Osteoblast (primary cell): ENCODE data around the gene SLC19A1. TPM values are rescaled to one million over a fixed set of nuclear protein-coding genes. Genes with fewer than 3 reads are reported as not detected.

Source experiments
- DNase-seq: peaks from one replicate; pipeline ENCODE4 v3.0.0; 2011; ENCODE audit warnings: low spot score, mixed read lengths; ENCODE audit not compliant: insufficient read length; ENCODE audit errors: missing footprints
- H2AFZ ChIP-seq: 2 replicates; pipeline ENCODE4 v1.6.0; 2011; ENCODE audit warnings: mild to moderate bottlenecking, low read length
- H3K27ac ChIP-seq: 2 replicates; pipeline ENCODE4 v1.5.1; 2011; ENCODE audit warnings: mild to moderate bottlenecking, low read depth, low read length, moderate library complexity
- H3K27me3 ChIP-seq: 2 replicates; pipeline ENCODE4 v1.6.0; 2012; ENCODE audit warnings: mild to moderate bottlenecking, control low read depth, inconsistent platforms, low read length, moderate library complexity; ENCODE audit not compliant: insufficient read depth
- H3K36me3 ChIP-seq: 2 replicates; pipeline ENCODE4 v1.5.1; 2011; ENCODE audit warnings: mild to moderate bottlenecking, low read length, control low read depth, moderate library complexity; ENCODE audit not compliant: insufficient read depth
- H3K4me1 ChIP-seq: 2 replicates; pipeline ENCODE4 v1.5.1; 2011; ENCODE audit warnings: mild to moderate bottlenecking, low read length, control low read depth, moderate library complexity; ENCODE audit not compliant: insufficient read depth
- H3K4me2 ChIP-seq: 2 replicates; pipeline ENCODE4 v1.6.0; 2011; ENCODE audit warnings: mild to moderate bottlenecking, low read length; ENCODE audit not compliant: insufficient read depth
- H3K4me3 ChIP-seq: fragments of 200-600 bp; sonication (generic); 3 replicates; pipeline ENCODE4 v1.5.1; 2012; ENCODE audit warnings: mild to moderate bottlenecking, low read length, inconsistent platforms; ENCODE audit not compliant: insufficient read depth
- H3K79me2 ChIP-seq: 2 replicates; pipeline ENCODE4 v1.6.0; 2012; ENCODE audit warnings: mild to moderate bottlenecking, low read length, control low read depth, inconsistent platforms; ENCODE audit not compliant: insufficient read depth
- H3K9me3 ChIP-seq: 2 replicates; pipeline ENCODE4 v1.5.1; 2011; ENCODE audit warnings: low read depth, low read length, control low read depth
- H4K20me1 ChIP-seq: 2 replicates; pipeline ENCODE4 v1.6.0; 2012; ENCODE audit warnings: mild to moderate bottlenecking, low read length, control low read depth; ENCODE audit not compliant: insufficient read depth
- total RNA-seq: library from RNA; depleted of rRNA; stranded (reverse); fragments of >200 nt; gene quantifications from 2 replicates; pipeline ENCODE4 v1.2.3, GENCODE V29; 2012
- TF ChIP-seq, protein P1 (sequence below): IDR thresholded peaks from 2 replicates; pipeline ENCODE4 v1.5.1; 2011; ENCODE audit warnings: mild to moderate bottlenecking, low read depth, low read length, moderate library complexity; ENCODE audit errors: extremely low read depth

Gene SLC19A1
- total RNA-seq, 1 donor, result 2.9 TPM

DNA sequence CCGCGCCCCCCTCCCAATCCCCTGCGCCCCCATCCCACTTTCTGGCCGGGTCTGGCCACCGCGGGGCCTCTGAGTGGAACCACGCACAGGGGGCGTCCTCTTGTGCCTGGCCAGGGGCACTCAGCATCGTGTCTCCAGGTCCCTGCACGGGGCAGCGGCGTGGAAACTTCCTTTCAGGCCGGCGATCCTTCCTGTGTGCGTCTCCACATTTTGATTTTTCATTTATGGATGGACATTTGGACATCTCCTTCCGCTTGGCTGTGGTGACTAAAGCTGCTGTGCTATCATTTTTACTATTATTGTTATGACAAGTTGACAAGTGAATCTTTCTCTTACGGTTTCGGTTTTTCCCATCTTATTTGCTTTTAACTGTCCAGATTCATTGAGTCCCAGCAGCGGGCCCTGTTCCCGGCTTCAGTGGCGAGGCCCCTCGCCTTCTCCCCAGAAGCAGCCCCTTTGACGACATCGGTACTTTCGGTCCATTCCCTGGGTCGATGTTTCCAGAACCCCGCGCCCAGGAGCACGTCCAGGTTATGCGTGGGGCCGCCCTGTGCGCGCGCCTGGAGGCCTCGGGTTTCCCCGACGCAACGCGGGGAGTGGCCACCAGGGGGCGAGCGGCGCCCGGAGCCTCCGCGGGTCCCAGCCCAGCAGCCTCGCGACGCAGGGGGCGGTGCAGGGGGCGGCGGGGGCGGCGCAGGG lies 12.4 kb upstream of the SLC19A1 start:
- Histone ChIP-seq H3K27ac (peak overlapping the region; percentile 56), H3K4me3 (peak overlapping the region; percentile 82), H3K79me2 (no peaks in the 10 kb centered on the region), H3K27me3 (peaks cover 3% of the 10 kb centered on the region), H3K4me2 (peak overlapping the region; percentile 95), H3K4me1 (peaks cover 6% of the 10 kb centered on the region), H4K20me1 (no peaks in the 10 kb centered on the region), H3K36me3 (no peaks in the 10 kb centered on the region), H3K9me3 (no peaks in the 10 kb centered on the region), H2AFZ (peak overlapping the region; percentile 88)
- TF ChIP-seq, protein P1, sequence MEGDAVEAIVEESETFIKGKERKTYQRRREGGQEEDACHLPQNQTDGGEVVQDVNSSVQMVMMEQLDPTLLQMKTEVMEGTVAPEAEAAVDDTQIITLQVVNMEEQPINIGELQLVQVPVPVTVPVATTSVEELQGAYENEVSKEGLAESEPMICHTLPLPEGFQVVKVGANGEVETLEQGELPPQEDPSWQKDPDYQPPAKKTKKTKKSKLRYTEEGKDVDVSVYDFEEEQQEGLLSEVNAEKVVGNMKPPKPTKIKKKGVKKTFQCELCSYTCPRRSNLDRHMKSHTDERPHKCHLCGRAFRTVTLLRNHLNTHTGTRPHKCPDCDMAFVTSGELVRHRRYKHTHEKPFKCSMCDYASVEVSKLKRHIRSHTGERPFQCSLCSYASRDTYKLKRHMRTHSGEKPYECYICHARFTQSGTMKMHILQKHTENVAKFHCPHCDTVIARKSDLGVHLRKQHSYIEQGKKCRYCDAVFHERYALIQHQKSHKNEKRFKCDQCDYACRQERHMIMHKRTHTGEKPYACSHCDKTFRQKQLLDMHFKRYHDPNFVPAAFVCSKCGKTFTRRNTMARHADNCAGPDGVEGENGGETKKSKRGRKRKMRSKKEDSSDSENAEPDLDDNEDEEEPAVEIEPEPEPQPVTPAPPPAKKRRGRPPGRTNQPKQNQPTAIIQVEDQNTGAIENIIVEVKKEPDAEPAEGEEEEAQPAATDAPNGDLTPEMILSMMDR, result peak; percentile 57
- DNase-seq, result peak; percentile 99

DNA sequence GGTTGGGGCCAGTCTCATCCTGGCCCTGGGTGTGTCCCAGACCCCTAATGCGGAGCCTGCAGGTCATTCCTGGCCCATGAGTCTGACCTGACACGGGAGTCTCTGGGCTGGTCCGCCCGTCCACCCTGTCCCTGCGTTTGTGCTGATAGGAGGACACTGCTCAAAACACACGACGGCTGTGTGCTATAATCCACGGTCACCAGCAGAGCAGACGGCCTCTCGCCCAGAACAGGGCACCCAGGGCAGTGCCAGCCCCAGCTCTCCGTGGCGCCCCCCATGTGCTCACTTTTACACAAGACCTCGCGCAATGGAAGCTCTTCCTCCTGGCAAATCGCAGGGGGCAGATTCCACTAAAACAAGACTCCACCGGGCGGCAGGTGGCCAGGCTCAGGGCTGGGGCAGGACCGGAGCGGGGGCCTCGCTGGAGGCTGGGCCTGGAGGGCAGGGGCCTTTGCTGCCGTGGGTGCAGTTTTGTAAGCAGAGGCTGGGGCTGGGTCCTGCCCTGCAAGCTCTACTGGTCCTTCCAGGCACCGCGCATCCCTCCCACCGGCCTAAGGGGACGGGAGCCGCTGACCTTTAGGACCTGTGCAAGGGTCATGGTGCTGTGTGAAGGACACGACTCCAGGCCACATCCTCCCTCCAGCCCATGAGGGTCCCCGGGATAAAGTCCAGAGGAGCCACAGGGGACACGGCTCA lies 10.6 kb upstream of the SLC19A1 start:
- H4K20me1 ChIP-seq, result no peaks in the 10 kb centered on the region
- no peaks in the 10 kb centered on the region for H3K36me3 ChIP-seq
- H3K4me2 ChIP-seq, result no peak overlapping the region
- no peaks in the 10 kb centered on the region for H3K9me3 ChIP-seq
- TF ChIP-seq, protein P1, result no peak
- no peaks in the 10 kb centered on the region for H3K79me2 ChIP-seq
- no peak overlapping the region for H2AFZ ChIP-seq
- no peak overlapping the region for H3K27ac ChIP-seq
- H3K4me1 ChIP-seq, result peaks cover 6% of the 10 kb centered on the region
- no peak overlapping the region for H3K4me3 ChIP-seq
- no peaks in the 10 kb centered on the region for H3K27me3 ChIP-seq
- DNase-seq, result peak; percentile 53

DNA sequence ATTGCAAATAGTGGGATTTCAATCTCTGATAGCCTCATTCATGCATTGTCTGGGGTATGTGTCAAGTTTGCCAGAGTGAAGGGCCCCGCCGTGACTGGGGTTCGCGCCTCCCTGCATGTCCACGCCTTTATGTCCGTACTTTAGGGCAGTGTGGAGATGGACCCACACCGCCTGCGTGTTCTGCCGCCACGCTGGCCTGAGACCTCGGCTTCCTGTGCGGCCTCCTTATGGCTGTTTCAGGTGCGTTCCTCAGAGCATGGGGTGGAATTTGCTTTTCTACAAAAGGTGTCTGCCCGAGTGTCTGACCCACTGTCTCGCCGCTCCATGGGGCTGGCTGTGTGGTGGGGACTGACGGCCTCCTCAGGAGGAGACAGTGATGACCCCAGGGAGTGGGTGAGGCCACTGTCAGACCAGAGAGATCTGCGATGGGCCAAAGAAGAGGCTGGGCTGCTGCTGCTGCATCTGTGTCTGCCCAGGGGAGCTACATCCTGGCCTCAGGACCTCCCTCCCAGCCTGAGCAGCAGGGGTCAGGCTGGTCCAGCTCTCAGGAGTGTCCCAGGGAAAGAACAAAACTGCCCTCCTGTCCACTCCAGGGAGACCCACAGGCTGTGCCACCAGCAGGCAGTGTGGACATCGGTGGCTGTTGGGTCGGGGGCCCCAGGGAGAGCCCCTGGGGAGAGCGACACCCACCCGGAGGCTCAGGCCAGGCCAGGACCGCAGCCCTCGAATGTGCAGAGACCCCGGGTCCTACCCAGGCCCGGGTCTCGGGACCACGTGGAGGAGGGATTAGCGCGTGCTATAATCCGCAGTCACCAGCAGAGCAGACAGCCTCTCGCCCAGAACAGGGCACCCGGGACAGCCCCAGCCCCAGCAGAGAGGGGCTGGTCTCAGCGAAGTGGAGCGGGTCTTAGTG lies 9.8 kb upstream of the SLC19A1 start:
- peak; percentile 37 for DNase-seq
- H3K36me3 ChIP-seq, result no peaks in the 10 kb centered on the region
- TF ChIP-seq, protein P1, result no peak
- no peak overlapping the region for H2AFZ ChIP-seq
- H3K27ac ChIP-seq, result no peak overlapping the region
- H3K4me3 ChIP-seq, result no peak overlapping the region
- peaks cover 6% of the 10 kb centered on the region for H3K4me1 ChIP-seq
- no peaks in the 10 kb centered on the region for H3K27me3 ChIP-seq
- no peaks in the 10 kb centered on the region for H3K9me3 ChIP-seq
- H3K79me2 ChIP-seq, result no peaks in the 10 kb centered on the region
- no peaks in the 10 kb centered on the region for H4K20me1 ChIP-seq
- no peak overlapping the region for H3K4me2 ChIP-seq
